GM23338 (cell line): ENCODE data around the gene SLC28A2.

ENCODE experiments used
- CREB1 ChIP-seq: fragments of 250-450 bp; sonication (Bioruptor Pico); IDR thresholded peaks from 2 replicates; pipeline ENCODE4 v1.5.0; 2020; ENCODE audit warnings: low read depth, mild to moderate bottlenecking, moderate library complexity
- CTCF ChIP-seq, 2 experiments: fragments of 200-600 bp in 1 of 2; sonication (generic) in 1 of 2; conservative IDR thresholded peaks; 2 replicates each; pipeline versions ENCODE4 v1.5.1 to v1.6.1; 2016 to 2017; ENCODE audit warnings: antibody characterized with exemption in 2 of 2, low read depth in 2 of 2, mild to moderate bottlenecking in 2 of 2, moderate library complexity in 1 of 2
- ETS1 ChIP-seq: IDR thresholded peaks from 2 replicates; pipeline ENCODE4 v1.6.1; 2016; ENCODE audit warnings: antibody characterized with exemption
- EZH2 ChIP-seq: fragments of 200-600 bp; sonication (generic); IDR thresholded peaks from one replicate; pipeline ENCODE4 v1.8.0; 2017; ENCODE audit warnings: antibody characterized with exemption, mild to moderate bottlenecking, low read depth; ENCODE audit not compliant: unreplicated experiment
- EZH2phosphoT487 ChIP-seq: fragments of 200-600 bp; sonication (generic); IDR thresholded peaks from one replicate; pipeline ENCODE4 v1.8.1; 2018; ENCODE audit warnings: antibody characterized with exemption; ENCODE audit not compliant: unreplicated experiment
- JUNB ChIP-seq: IDR thresholded peaks from one replicate; pipeline ENCODE4 v1.6.1; 2016; ENCODE audit warnings: antibody characterized with exemption; ENCODE audit not compliant: unreplicated experiment
- POLR2AphosphoS5 ChIP-seq: IDR thresholded peaks from 2 replicates; pipeline ENCODE4 v1.6.1; 2016; ENCODE audit warnings: antibody characterized with exemption, low read depth
- REST ChIP-seq: IDR thresholded peaks from one replicate; pipeline ENCODE4 v1.6.1; 2018; ENCODE audit warnings: antibody characterized with exemption; ENCODE audit not compliant: unreplicated experiment
- ZNF114 ChIP-seq: fragments of 250-450 bp; sonication (Bioruptor Pico); IDR thresholded peaks from 2 replicates; pipeline ENCODE4 v1.5.0; 2020; ENCODE audit warnings: mild to moderate bottlenecking, moderate library complexity
- ZNF331 ChIP-seq: fragments of 250-450 bp; sonication (Bioruptor Pico); IDR thresholded peaks from 2 replicates; pipeline ENCODE4 v1.5.0; 2020; ENCODE audit warnings: low read depth, mild to moderate bottlenecking, moderate library complexity
- ZNF462 ChIP-seq: fragments of 250-450 bp; sonication (Bioruptor Pico); IDR thresholded peaks from 2 replicates; pipeline ENCODE4 v1.5.0; 2020; ENCODE audit warnings: mild to moderate bottlenecking, moderate library complexity

GRCh38 chr15:45228931-45229330 is 23.1 kb upstream of the SLC28A2 start:
- TF ChIP-seq CTCF (conservative IDR thresholded peaks at IDR 0.05; ENCODE audit: low read depth in 2 of 2) (no peak), EZH2 (no peak), POLR2AphosphoS5 (no peak), CREB1 (CRISPR knock-in tag) (no peak), JUNB (no peak), ZNF331 (no peak), EZH2phosphoT487 (no peak), REST (no peak), ETS1 (no peak), ZNF462 (no peak), ZNF114 (CRISPR knock-in tag) (no peak)
